SK-N-SH (cell line): ENCODE results near the gene FCER2. TPM values are rescaled to one million over a fixed set of nuclear protein-coding genes. Genes with fewer than 3 reads are reported as not detected.

ENCODE experiments used
- CTCF ChIA-PET: fragments of 300-600, 350-600 bp; formaldehyde crosslinking; extraction: SDS; loops from one replicate; lab custom pipeline; 2021; lab: Yijun Ruan, JAX
- POLR2A ChIA-PET: fragments of 350-600 bp; sonication (Branson Sonifier 250); formaldehyde crosslinking; extraction: SDS; loops from one replicate; lab custom pipeline; 2020; ENCODE audit warnings: antibody characterized with exemption, inconsistent platforms; lab: Yijun Ruan, JAX
- DNase-seq: peaks from one replicate; pipeline ENCODE4 v3.0.0; 2012
- H2AFZ ChIP-seq: fragments of 200-600 bp; sonication (generic); 2 replicates; pipeline ENCODE4 v1.8.1; 2016; ENCODE audit warnings: antibody characterized with exemption, mild to moderate bottlenecking, low read depth
- H3F3A ChIP-seq: fragments of 200-600 bp; sonication (generic); replicated peaks from 2 replicates; pipeline ENCODE3; 2016; ENCODE audit warnings: antibody characterized with exemption, mild to moderate bottlenecking; ENCODE audit not compliant: insufficient read depth
- H3K27ac ChIP-seq, 2 experiments: fragments of 200-500 bp in 1 of 2; fragments of 200-600 bp in 1 of 2; sonication (Bioruptor generic) in 1 of 2; sonication (generic), shearing (Covaris generic) in 1 of 2; 2 replicates each; pipeline versions ENCODE4 v1.5.1 to v1.6.1; 2014 to 2016; ENCODE audit warnings: low read depth in 2 of 2, inconsistent platforms in 1 of 2, low read length in 1 of 2, mild to moderate bottlenecking in 1 of 2, mixed read lengths in 1 of 2
- H3K27me3 ChIP-seq: fragments of 200-600 bp; sonication (generic), shearing (Covaris generic); 2 replicates; pipeline ENCODE4 v1.6.1; 2016; ENCODE audit warnings: mixed run types; ENCODE audit not compliant: insufficient read depth
- H3K36me3 ChIP-seq, 2 experiments: fragments of 200-500 bp in 1 of 2; fragments of 200-600 bp in 1 of 2; sonication (Bioruptor generic) in 1 of 2; sonication (generic) in 1 of 2; replicated peaks in 1 of 2; 2 replicates each; pipeline versions ENCODE3 to v1.5.1; 2014 to 2016; ENCODE audit warnings: low read length in 1 of 2, mild to moderate bottlenecking in 1 of 2; ENCODE audit not compliant: insufficient read depth in 2 of 2, control insufficient read depth in 1 of 2
- H3K4me1 ChIP-seq, 2 experiments: fragments of 200-500 bp in 1 of 2; fragments of 200-600 bp in 1 of 2; sonication (Bioruptor generic) in 1 of 2; sonication (generic), shearing (Covaris generic) in 1 of 2; 2 replicates each; pipeline versions ENCODE4 v1.5.1 to v1.6.1; 2014 to 2016; ENCODE audit warnings: low read depth in 1 of 2, low read length in 1 of 2, mixed run types in 1 of 2; ENCODE audit not compliant: insufficient read depth in 2 of 2, control insufficient read depth in 1 of 2
- H3K4me2 ChIP-seq: fragments of 200-600 bp; sonication (generic), shearing (Covaris generic); 2 replicates; pipeline ENCODE4 v1.6.1; 2017; ENCODE audit warnings: mixed run types
- H3K4me3 ChIP-seq, 2 experiments: fragments of 200-500 bp in 1 of 2; fragments of 200-600 bp in 1 of 2; sonication (Bioruptor generic) in 1 of 2; sonication (generic), shearing (Covaris generic) in 1 of 2; 2 replicates each; pipeline versions ENCODE4 v1.5.1 to v1.8.1; 2014 to 2016; ENCODE audit warnings: low read depth in 2 of 2, inconsistent platforms in 1 of 2, low read length in 1 of 2, mild to moderate bottlenecking in 1 of 2, mixed read lengths in 1 of 2, moderate library complexity in 1 of 2
- H3K79me2 ChIP-seq: fragments of 200-600 bp; sonication (generic); 2 replicates; pipeline ENCODE4 v1.8.1; 2017; ENCODE audit warnings: mild to moderate bottlenecking; ENCODE audit not compliant: insufficient read depth
- H3K9ac ChIP-seq: fragments of 200-600 bp; sonication (generic); 2 replicates; pipeline ENCODE4 v1.6.1; 2017; ENCODE audit warnings: mixed run types
- H3K9me2 ChIP-seq: fragments of 200-600 bp; sonication (generic); 2 replicates; pipeline ENCODE4 v1.6.1; 2017; ENCODE audit warnings: mixed run types
- H3K9me3 ChIP-seq: fragments of 200-600 bp; sonication (generic); 2 replicates; pipeline ENCODE4 v1.6.1; 2017; ENCODE audit warnings: mixed run types, mild to moderate bottlenecking, moderate library complexity
- H4K20me1 ChIP-seq: fragments of 200-600 bp; sonication (generic); 2 replicates; pipeline ENCODE4 v1.6.1; 2017; ENCODE audit warnings: mild to moderate bottlenecking, mixed run types; ENCODE audit not compliant: insufficient read depth
- ELF1 ChIP-seq: IDR thresholded peaks from 2 replicates; pipeline ENCODE4 v1.4.0; 2012
- FOSL2 ChIP-seq: IDR thresholded peaks from 2 replicates; pipeline ENCODE4 v1.4.0; 2012; ENCODE audit warnings: low read depth, mild to moderate bottlenecking, moderate library complexity, borderline replicate concordance
- FOXJ3 ChIP-seq: sonication (generic); formaldehyde crosslinking; IDR thresholded peaks from 2 replicates; pipeline ENCODE4 v1.5.1; 2020; ENCODE audit warnings: mild to moderate bottlenecking, missing genetic modification reagents
- JUND ChIP-seq: IDR thresholded peaks from 2 replicates; pipeline ENCODE4 v1.4.0; 2012
- MXI1 ChIP-seq: IDR thresholded peaks from 2 replicates; pipeline ENCODE4 v1.6.1; 2012; ENCODE audit warnings: mild to moderate bottlenecking, low read depth, low read length, improper control_type of control experiment
- NRF1 ChIP-seq: IDR thresholded peaks from 2 replicates; pipeline ENCODE4 v1.6.1; 2012; ENCODE audit warnings: low read depth, mild to moderate bottlenecking, low read length
- POLR2AphosphoS5 ChIP-seq: IDR thresholded peaks from 2 replicates; pipeline ENCODE4 v1.6.1; 2012; ENCODE audit warnings: low read depth, low read length
- RAD21 ChIP-seq: IDR thresholded peaks from 2 replicates; pipeline ENCODE4 v1.6.1; 2012; ENCODE audit warnings: mild to moderate bottlenecking, low read length
- RCOR1 ChIP-seq: fragments of 150-350 bp; IDR thresholded peaks from 2 replicates; pipeline ENCODE4 v1.6.1; 2017; ENCODE audit warnings: antibody characterized with exemption, low read length
- RFX5 ChIP-seq: IDR thresholded peaks from 2 replicates; pipeline ENCODE4 v1.6.1; 2012; ENCODE audit warnings: mild to moderate bottlenecking, improper control_type of control experiment, low read length
- SMC3 ChIP-seq: IDR thresholded peaks from 2 replicates; pipeline ENCODE4 v1.6.1; 2012; ENCODE audit warnings: low read depth, low read length, improper control_type of control experiment
- TAF1 ChIP-seq: IDR thresholded peaks from 2 replicates; pipeline ENCODE4 v1.6.1; 2012; ENCODE audit warnings: low read depth, mild to moderate bottlenecking, low read length, moderate library complexity, borderline replicate concordance
- YY1 ChIP-seq: IDR thresholded peaks from 2 replicates; pipeline ENCODE4 v1.4.0; 2012; ENCODE audit warnings: low read depth, mild to moderate bottlenecking
- WGBS: methylation state at CpG from one replicate; pipeline ENCODE4 v1.1.6; 2017; ENCODE audit warnings: low lambda C conversion rate; 5-methylcytosine and 5-hydroxymethylcytosine counted together
- polyA plus RNA-seq, 3 experiments: library from polyadenylated mRNA; depleted of rRNA; stranded (reverse); fragments of >200 nt; gene quantifications; 2 replicates each; pipeline ENCODE4 v1.2.3, GENCODE V29; 2012
- TF ChIP-seq, protein P1 (sequence below): IDR thresholded peaks from 2 replicates; pipeline ENCODE4 v1.4.0; 2012; ENCODE audit warnings: low read depth, borderline replicate concordance
- TF ChIP-seq, protein P2 (sequence below): IDR thresholded peaks from 2 replicates; pipeline ENCODE4 v1.6.1; 2012; ENCODE audit warnings: mild to moderate bottlenecking, low read depth, low read length, moderate library complexity
- TF ChIP-seq, protein P3 (sequence below): fragments of 150-350 bp; IDR thresholded peaks from 2 replicates; pipeline ENCODE4 v1.6.1; 2017; ENCODE audit warnings: antibody characterized with exemption, low read length, low read depth, borderline replicate concordance

The FCER2 gene
- polyA plus RNA-seq, 1 of the 3 experiments (the other 2 are of a cell fraction): not detected

DNA sequence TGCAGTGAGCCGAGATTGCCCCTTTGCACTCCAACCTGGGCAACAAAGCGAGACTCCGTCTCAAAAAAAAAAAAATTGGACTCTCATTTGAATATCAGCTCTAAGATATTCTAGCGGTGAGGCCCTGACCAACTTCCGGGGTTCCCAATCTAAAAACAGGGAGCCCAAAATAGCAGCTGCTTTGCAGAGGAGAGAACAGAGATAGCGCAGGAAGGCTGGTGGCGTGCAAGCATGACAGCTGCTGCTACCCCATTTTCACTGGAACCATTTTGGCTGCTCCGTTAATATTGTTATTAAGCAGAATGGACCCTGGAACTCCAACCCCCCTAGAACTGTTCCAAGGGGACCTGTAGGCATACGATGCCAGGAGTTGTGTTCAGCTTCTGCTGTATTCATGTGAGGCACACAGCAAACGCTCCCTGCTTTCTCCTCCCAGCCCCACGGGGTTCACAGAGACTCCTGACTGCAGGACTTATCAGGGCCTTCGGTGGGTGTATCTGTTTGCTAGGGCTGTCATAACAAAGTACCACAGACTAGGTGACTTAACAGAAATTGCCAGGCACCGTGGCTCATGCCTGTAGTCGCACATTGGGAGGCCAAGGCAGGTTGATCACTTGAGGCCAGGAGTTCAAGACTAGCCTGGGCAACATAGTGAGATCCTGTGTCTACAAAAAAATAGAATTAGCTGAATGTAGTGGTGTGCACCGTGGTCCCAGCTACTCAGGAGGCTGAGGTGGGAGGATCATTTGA is 53.5 kb downstream of the FCER2 start:
- Histone ChIP-seq H3K4me3 (no peak overlapping the region), H3K4me2 (no peak overlapping the region), H3K79me2 (no peaks in the 10 kb centered on the region), H3K9me3 (no peaks in the 10 kb centered on the region), H3K4me1 (peaks cover 0 to 3% of the 10 kb centered on the region in 2 experiments; a peak in 1 of 4 replicates), H3K27ac (no peak overlapping the region), H2AFZ (no peak overlapping the region), H4K20me1 (no peaks in the 10 kb centered on the region), H3F3A (no peaks in the 10 kb centered on the region), H3K27me3 (peaks cover 51% of the 10 kb centered on the region), H3K9ac (no peak overlapping the region), H3K9me2 (no peaks in the 10 kb centered on the region), H3K36me3 (no peaks in the 10 kb centered on the region)
- POLR2A ChIA-PET: no interaction called here
- DNase-seq: no peak
- no peak for TF ChIP-seq FOXJ3 (CRISPR knock-in tag)
- no peak for TF ChIP-seq TAF1
- no peak for TF ChIP-seq RCOR1
- TF ChIP-seq POLR2AphosphoS5: no peak
- TF ChIP-seq, protein P1, sequence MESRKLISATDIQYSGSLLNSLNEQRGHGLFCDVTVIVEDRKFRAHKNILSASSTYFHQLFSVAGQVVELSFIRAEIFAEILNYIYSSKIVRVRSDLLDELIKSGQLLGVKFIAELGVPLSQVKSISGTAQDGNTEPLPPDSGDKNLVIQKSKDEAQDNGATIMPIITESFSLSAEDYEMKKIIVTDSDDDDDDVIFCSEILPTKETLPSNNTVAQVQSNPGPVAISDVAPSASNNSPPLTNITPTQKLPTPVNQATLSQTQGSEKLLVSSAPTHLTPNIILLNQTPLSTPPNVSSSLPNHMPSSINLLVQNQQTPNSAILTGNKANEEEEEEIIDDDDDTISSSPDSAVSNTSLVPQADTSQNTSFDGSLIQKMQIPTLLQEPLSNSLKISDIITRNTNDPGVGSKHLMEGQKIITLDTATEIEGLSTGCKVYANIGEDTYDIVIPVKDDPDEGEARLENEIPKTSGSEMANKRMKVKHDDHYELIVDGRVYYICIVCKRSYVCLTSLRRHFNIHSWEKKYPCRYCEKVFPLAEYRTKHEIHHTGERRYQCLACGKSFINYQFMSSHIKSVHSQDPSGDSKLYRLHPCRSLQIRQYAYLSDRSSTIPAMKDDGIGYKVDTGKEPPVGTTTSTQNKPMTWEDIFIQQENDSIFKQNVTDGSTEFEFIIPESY: no peak
- TF ChIP-seq JUND: no peak
- TF ChIP-seq RFX5: no peak
- 32% methylated on average over 15 of the region's 15 CpGs for WGBS
- CTCF ChIA-PET: interaction anchor here (1.9 to 5.7 kb wide), 2 partner anchors 32 to 80 kb away, joined by 11 to 43 read pairs; partner anchors contain the start of gene TRAPPC5

DNA sequence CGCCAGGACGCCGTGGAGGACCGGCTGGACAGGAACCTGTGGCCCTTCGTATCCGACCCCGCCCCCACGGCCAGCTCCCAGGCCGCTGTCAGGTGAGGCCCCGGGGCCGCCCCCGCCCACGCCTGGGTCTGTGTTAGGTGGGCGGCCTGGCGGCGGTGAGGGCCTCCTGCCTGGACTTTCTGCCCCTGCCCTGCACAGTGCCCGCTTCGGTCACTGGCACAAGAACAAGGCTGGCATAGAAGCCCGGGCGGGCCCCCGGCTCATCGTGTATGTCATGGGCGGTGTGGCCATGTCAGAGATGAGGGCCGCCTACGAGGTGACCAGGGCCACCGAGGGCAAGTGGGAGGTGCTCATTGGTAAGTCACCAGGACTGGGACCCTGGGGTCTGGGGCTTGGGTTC is 54.8 kb downstream of the FCER2 start:
- H3K9ac ChIP-seq: no peak overlapping the region
- no peaks in the 10 kb centered on the region for H3K36me3 ChIP-seq
- H3K9me3 ChIP-seq: no peaks in the 10 kb centered on the region
- WGBS: 60% methylated on average over 13 of the region's 26 CpGs
- peaks cover 0 to under 1% of the 10 kb centered on the region in 2 experiments; a peak in 1 of 4 replicates for H3K4me1 ChIP-seq
- H2AFZ ChIP-seq: no peak overlapping the region
- H4K20me1 ChIP-seq: no peaks in the 10 kb centered on the region
- no peak overlapping the region for H3K27ac ChIP-seq
- H3K4me2 ChIP-seq: no peak overlapping the region
- H3K27me3 ChIP-seq: peaks cover 51% of the 10 kb centered on the region
- H3F3A ChIP-seq: no peaks in the 10 kb centered on the region
- TF ChIP-seq FOXJ3 (CRISPR knock-in tag) (no peak), TAF1 (no peak), YY1 (no peak), MXI1 (no peak), SMC3 (no peak), ELF1 (no peak), RFX5 (no peak), NRF1 (no peak), RAD21 (no peak), FOSL2 (no peak)
- TF ChIP-seq, protein P2, sequence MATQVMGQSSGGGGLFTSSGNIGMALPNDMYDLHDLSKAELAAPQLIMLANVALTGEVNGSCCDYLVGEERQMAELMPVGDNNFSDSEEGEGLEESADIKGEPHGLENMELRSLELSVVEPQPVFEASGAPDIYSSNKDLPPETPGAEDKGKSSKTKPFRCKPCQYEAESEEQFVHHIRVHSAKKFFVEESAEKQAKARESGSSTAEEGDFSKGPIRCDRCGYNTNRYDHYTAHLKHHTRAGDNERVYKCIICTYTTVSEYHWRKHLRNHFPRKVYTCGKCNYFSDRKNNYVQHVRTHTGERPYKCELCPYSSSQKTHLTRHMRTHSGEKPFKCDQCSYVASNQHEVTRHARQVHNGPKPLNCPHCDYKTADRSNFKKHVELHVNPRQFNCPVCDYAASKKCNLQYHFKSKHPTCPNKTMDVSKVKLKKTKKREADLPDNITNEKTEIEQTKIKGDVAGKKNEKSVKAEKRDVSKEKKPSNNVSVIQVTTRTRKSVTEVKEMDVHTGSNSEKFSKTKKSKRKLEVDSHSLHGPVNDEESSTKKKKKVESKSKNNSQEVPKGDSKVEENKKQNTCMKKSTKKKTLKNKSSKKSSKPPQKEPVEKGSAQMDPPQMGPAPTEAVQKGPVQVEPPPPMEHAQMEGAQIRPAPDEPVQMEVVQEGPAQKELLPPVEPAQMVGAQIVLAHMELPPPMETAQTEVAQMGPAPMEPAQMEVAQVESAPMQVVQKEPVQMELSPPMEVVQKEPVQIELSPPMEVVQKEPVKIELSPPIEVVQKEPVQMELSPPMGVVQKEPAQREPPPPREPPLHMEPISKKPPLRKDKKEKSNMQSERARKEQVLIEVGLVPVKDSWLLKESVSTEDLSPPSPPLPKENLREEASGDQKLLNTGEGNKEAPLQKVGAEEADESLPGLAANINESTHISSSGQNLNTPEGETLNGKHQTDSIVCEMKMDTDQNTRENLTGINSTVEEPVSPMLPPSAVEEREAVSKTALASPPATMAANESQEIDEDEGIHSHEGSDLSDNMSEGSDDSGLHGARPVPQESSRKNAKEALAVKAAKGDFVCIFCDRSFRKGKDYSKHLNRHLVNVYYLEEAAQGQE: no peak
- TF ChIP-seq, protein P1: no peak
- TF ChIP-seq, protein P3, sequence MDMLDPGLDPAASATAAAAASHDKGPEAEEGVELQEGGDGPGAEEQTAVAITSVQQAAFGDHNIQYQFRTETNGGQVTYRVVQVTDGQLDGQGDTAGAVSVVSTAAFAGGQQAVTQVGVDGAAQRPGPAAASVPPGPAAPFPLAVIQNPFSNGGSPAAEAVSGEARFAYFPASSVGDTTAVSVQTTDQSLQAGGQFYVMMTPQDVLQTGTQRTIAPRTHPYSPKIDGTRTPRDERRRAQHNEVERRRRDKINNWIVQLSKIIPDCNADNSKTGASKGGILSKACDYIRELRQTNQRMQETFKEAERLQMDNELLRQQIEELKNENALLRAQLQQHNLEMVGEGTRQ: no peak
- DNase-seq: peak; percentile 18
- H3K9me2 ChIP-seq: no peaks in the 10 kb centered on the region
- ChIA-PET POLR2A (no interaction called here), CTCF (interaction anchor here (1.0 kb wide), 1 partner anchor 79 kb away, joined by 3 read pairs; no protein-coding TSS in a partner anchor)
- H3K4me3 ChIP-seq: no peak overlapping the region
- no peaks in the 10 kb centered on the region for H3K79me2 ChIP-seq
